ENCODE results near the gene TAF1L. TPM values are rescaled to one million over a fixed set of nuclear protein-coding genes. Genes with fewer than 3 reads are reported as not detected.
A peak's percentile ranks its signal among the peaks of the same experiment; 100 is the strongest.

Gene TAF1L
- total and polyA plus RNA-seq, 11 donors = 0.07 TPM; not detected in 10

DNA sequence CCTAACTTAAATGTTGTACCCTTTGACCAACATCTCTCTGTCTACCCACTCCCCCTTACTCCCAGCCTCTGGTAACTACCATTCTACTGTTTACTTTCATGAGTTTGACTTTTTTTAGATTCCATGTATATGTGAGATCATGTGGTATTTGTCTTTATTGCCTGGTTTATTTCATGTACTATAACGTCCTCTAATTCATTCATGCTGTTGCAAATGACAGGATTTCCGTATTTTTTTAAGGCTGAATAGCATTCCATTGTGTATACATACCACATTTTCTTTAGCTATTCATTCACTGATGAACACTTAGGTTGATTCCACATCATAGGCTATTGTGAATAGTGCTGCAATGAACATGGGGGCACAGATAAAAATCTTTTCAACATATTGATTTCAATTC, 50.7 kb downstream of the TAF1L start:
- ATAC-seq = no peak
- no peak for DNase-seq
- 30 to 39% (median 35%) methylated on average over 2 of the region's 2 CpGs for WGBS, 4 donors
- Histone ChIP-seq H3K4me1 (no peaks in the 10 kb centered on the region), H3K36me3 (no peaks in the 10 kb centered on the region), H3K27ac (no peak overlapping the region), H3K27me3 (peaks cover 0 to 10% (median 0%) of the 10 kb centered on the region in 9 donors), H3K9me3 (no peaks in the 10 kb centered on the region), H3K4me3 (no peak overlapping the region)
- TF ChIP-seq, protein P1, sequence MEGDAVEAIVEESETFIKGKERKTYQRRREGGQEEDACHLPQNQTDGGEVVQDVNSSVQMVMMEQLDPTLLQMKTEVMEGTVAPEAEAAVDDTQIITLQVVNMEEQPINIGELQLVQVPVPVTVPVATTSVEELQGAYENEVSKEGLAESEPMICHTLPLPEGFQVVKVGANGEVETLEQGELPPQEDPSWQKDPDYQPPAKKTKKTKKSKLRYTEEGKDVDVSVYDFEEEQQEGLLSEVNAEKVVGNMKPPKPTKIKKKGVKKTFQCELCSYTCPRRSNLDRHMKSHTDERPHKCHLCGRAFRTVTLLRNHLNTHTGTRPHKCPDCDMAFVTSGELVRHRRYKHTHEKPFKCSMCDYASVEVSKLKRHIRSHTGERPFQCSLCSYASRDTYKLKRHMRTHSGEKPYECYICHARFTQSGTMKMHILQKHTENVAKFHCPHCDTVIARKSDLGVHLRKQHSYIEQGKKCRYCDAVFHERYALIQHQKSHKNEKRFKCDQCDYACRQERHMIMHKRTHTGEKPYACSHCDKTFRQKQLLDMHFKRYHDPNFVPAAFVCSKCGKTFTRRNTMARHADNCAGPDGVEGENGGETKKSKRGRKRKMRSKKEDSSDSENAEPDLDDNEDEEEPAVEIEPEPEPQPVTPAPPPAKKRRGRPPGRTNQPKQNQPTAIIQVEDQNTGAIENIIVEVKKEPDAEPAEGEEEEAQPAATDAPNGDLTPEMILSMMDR (IDR thresholded peaks at IDR 0.05) = no peak
- no peak for TF ChIP-seq POLR2A (IDR thresholded peaks at IDR 0.05)
- intact Hi-C loops (cut with DNase I) = loop anchor here in 3 of 10 donors (2.0 to 5.0 kb wide), 2 partner anchors 382 to 383 kb away; no protein-coding TSS in a partner anchor

DNA sequence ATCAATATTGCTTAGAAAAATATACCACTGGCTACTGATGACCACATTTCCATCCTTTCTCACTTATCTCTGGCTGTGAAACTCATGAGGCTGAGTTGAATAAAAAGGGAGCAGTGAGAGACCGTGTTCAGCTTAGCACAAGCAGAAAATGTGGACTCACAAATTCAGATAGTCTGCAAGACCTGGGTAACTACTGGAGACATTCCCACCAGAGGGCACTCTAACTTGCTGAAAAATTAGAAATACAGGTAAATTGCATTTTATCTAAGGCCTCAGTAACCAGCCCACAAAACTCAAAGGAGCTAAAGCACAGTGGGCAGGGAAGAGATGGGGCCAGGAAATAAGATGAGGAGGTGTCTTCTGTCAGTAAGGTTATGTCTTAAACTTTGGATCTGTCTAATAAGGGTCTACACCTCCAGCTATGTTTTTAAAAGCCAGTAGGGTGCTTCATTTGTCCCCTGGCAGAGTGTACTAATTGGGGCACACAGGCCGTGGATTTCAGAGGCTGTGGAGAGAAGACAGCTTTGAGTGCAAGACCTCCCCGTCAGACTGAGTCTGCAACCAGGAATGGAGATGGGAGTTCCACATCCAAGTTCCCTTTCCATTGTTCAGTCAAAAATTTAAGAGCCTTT, 53.8 kb downstream of the TAF1L start:
- no peak overlapping the region for H3K27ac ChIP-seq
- 35 to 42% (median 39%) methylated on average over 3 of the region's 3 CpGs for WGBS, 4 donors
- intact Hi-C loops (cut with DNase I) = loop anchor here in 3 of 10 donors (2.0 to 5.0 kb wide), 3 partner anchors 203 to 387 kb away; no protein-coding TSS in a partner anchor

DNA sequence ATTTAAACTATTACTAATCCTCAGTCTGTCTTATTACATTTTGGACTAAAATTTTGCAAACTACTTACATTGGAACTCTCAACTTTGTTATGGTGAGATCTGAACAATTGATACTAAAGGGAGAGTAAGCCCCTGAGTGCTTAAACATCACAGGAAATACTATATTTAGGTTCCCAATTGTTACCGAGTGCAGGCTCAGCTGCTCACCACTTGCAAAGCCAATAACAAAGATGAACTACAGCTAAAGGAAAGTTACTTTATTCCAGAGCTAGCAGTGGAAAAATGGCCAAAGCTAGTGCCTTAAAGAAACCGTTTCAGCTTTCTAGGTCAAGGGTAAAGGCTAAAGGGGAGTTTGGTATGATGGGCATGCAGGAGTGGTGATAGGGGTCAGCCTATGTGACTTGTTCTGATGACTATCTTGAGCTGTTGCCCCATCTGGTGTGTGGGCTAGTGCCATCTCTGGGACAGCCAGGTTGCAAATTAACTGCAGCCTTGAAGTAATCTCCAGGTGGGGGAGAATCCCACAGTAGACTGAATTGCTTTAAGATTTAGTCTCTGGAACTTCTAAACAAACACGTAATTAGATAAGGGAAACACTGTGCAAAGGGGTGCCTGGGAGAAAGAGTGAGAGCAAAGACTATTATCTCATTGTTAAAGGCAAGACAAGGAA, 54.7 kb downstream of the TAF1L start:
- no peak for ATAC-seq
- intact Hi-C loops (cut with DNase I) = loop anchor here in 3 of 10 donors (2.0 to 5.0 kb wide), 3 partner anchors 202 to 388 kb away; no protein-coding TSS in a partner anchor
- 4 to 11% (median 8%) methylated on average over 3 of the region's 3 CpGs for WGBS, 4 donors
- H3K27ac ChIP-seq = no peak overlapping the region
- H3K4me1 ChIP-seq = peaks cover 0 to 4% (median 0%) of the 10 kb centered on the region in 12 donors
- H3K27me3 ChIP-seq = peaks cover 0 to 10% (median 0%) of the 10 kb centered on the region in 9 donors
- H3K9me3 ChIP-seq = no peaks in the 10 kb centered on the region
- no peaks in the 10 kb centered on the region for H3K36me3 ChIP-seq
- TF ChIP-seq, protein P1 (IDR thresholded peaks at IDR 0.05) = no peak
- no peak for TF ChIP-seq POLR2A (IDR thresholded peaks at IDR 0.05)
- no peak for DNase-seq
- H3K4me3 ChIP-seq = no peak overlapping the region

More for the DNA sequence above, 53.8 kb downstream of the TAF1L start:
- no peak for ATAC-seq
- no peak overlapping the region for H3K4me3 ChIP-seq
- peaks cover 0 to 4% (median 0%) of the 10 kb centered on the region in 12 donors for H3K4me1 ChIP-seq
- no peak for TF ChIP-seq POLR2A (IDR thresholded peaks at IDR 0.05)
- TF ChIP-seq, protein P1 (IDR thresholded peaks at IDR 0.05) = peak in 10 of 12 donors; percentile 23 to 57 (median 40)
- no peak for DNase-seq
- H3K9me3 ChIP-seq = no peaks in the 10 kb centered on the region
- no peaks in the 10 kb centered on the region for H3K36me3 ChIP-seq
- H3K27me3 ChIP-seq = peaks cover 0 to 10% (median 0%) of the 10 kb centered on the region in 9 donors

All from heart left ventricle (tissue), 16 donors.